OCI-LY1 (cell line): Measurements from ENCODE around the gene SERPIND1.

Experiments
- H2AFZ ChIP-seq: fragments of 200-600 bp; sonication (generic), shearing (Covaris generic); 2 replicates; pipeline ENCODE4 v1.6.0; 2014; ENCODE audit warnings: antibody characterized with exemption, mild to moderate bottlenecking, low read length
- H3F3A ChIP-seq: fragments of 200-600 bp; sonication (generic), shearing (Covaris generic); 2 replicates; pipeline ENCODE4 v1.6.0; 2014; ENCODE audit warnings: mild to moderate bottlenecking, antibody characterized with exemption, low read length, moderate library complexity; ENCODE audit not compliant: insufficient read depth
- H3K27ac ChIP-seq: fragments of 200-600 bp; sonication (generic); 2 replicates; pipeline ENCODE4 v1.5.1; 2014; ENCODE audit warnings: low read length, mixed run types, mild to moderate bottlenecking, low read depth; ENCODE audit not compliant: poor library complexity, severe bottlenecking
- H3K27me3 ChIP-seq: fragments of 200-600 bp; sonication (generic); 2 replicates; pipeline ENCODE4 v1.6.0; 2014; ENCODE audit warnings: antibody characterized with exemption, mild to moderate bottlenecking, low read length, moderate library complexity; ENCODE audit not compliant: insufficient read depth
- H3K36me3 ChIP-seq: fragments of 200-600 bp; sonication (generic); 2 replicates; pipeline ENCODE4 v1.6.1; 2014; ENCODE audit warnings: mild to moderate bottlenecking, antibody characterized with exemption, low read length, moderate library complexity, mixed read lengths; ENCODE audit not compliant: insufficient read depth
- H3K4me1 ChIP-seq: fragments of 200-600 bp; sonication (generic); 2 replicates; pipeline ENCODE4 v1.5.1; 2014; ENCODE audit warnings: mild to moderate bottlenecking, low read length, moderate library complexity; ENCODE audit not compliant: insufficient read depth, severe bottlenecking
- H3K4me2 ChIP-seq: fragments of 200-600 bp; sonication (generic), shearing (Covaris generic); 2 replicates; pipeline ENCODE4 v1.6.1; 2014; ENCODE audit warnings: low read length
- H3K4me3 ChIP-seq: fragments of 200-600 bp; sonication (generic); 2 replicates; pipeline ENCODE4 v1.5.1; 2014; ENCODE audit warnings: low read length, low read depth, mild to moderate bottlenecking, mixed read lengths; ENCODE audit not compliant: poor library complexity, severe bottlenecking
- H3K79me2 ChIP-seq: fragments of 200-600 bp; shearing (Covaris generic); 2 replicates; pipeline ENCODE4 v1.6.1; 2016; ENCODE audit warnings: mixed run types, low read length, mixed read lengths; ENCODE audit not compliant: insufficient read depth
- H3K9ac ChIP-seq: fragments of 200-600 bp; sonication (generic), shearing (Covaris generic); 2 replicates; pipeline ENCODE4 v1.6.1; 2014; ENCODE audit warnings: mild to moderate bottlenecking, low read length, mixed read lengths
- H3K9me2 ChIP-seq: fragments of 200-600 bp; sonication (generic), shearing (Covaris generic); 2 replicates; pipeline ENCODE4 v1.6.1; 2014; ENCODE audit warnings: low read depth, mild to moderate bottlenecking, low read length, mixed read lengths
- H3K9me3 ChIP-seq: fragments of 200-600 bp; shearing (Covaris generic); 2 replicates; pipeline ENCODE4 v1.6.1; 2014; ENCODE audit warnings: low read length, mixed read lengths
- H4K20me1 ChIP-seq: fragments of 200-600 bp; sonication (generic), shearing (Covaris generic); 2 replicates; pipeline ENCODE4 v1.6.0; 2016; ENCODE audit warnings: mild to moderate bottlenecking, low read length; ENCODE audit not compliant: insufficient read depth
- CTCF ChIP-seq: fragments of 200-600 bp; sonication (generic), shearing (Covaris generic); IDR thresholded peaks from 2 replicates; pipeline ENCODE4 v1.5.1; 2017; ENCODE audit warnings: mild to moderate bottlenecking, antibody characterized with exemption, low read length, moderate library complexity, mixed read lengths
- EZH2 ChIP-seq: fragments of 200-600 bp; sonication (generic), shearing (Covaris generic); IDR thresholded peaks from 2 replicates; pipeline ENCODE4 v1.8.0; 2017; ENCODE audit warnings: borderline replicate concordance, mixed run types, mild to moderate bottlenecking, antibody characterized with exemption, low read length, moderate library complexity, mixed read lengths

Gene SERPIND1

GRCh38 chr22:20744456-20744855 is 29.5 kb upstream of the SERPIND1 start:
- Histone ChIP-seq H3K9me3 (peaks cover 3% of the 10 kb centered on the region), H3K36me3 (peaks cover 61% of the 10 kb centered on the region), H2AFZ (no peak overlapping the region), H3K4me3 (no peak overlapping the region), H3K9me2 (no peaks in the 10 kb centered on the region), H4K20me1 (no peaks in the 10 kb centered on the region), H3F3A (no peaks in the 10 kb centered on the region), H3K9ac (no peak overlapping the region), H3K79me2 (no peaks in the 10 kb centered on the region), H3K4me2 (no peak overlapping the region), H3K27me3 (no peaks in the 10 kb centered on the region), H3K27ac (no peak overlapping the region), H3K4me1 (peaks cover 12% of the 10 kb centered on the region)
- TF ChIP-seq EZH2 (no peak), CTCF (no peak)

GRCh38 chr22:20745119-20745518 is 28.8 kb upstream of the SERPIND1 start:
- Histone ChIP-seq H3K79me2 (no peaks in the 10 kb centered on the region), H3K9ac (no peak overlapping the region), H3F3A (no peaks in the 10 kb centered on the region), H3K9me2 (no peaks in the 10 kb centered on the region), H4K20me1 (no peaks in the 10 kb centered on the region), H3K27ac (no peak overlapping the region), H3K9me3 (peaks cover 3% of the 10 kb centered on the region), H3K4me3 (no peak overlapping the region), H3K36me3 (peaks cover 66% of the 10 kb centered on the region), H3K27me3 (no peaks in the 10 kb centered on the region), H3K4me1 (peaks cover 19% of the 10 kb centered on the region), H3K4me2 (no peak overlapping the region), H2AFZ (no peak overlapping the region)
- no peak for TF ChIP-seq CTCF
- no peak for TF ChIP-seq EZH2

GRCh38 chr22:20746431-20747189 is 27.3 kb upstream of the SERPIND1 start:
- no peak overlapping the region for H2AFZ ChIP-seq
- TF ChIP-seq EZH2 (no peak), CTCF (no peak)
- H3K27ac ChIP-seq = no peak overlapping the region
- H3K4me2 ChIP-seq = no peak overlapping the region
- peaks cover 34% of the 10 kb centered on the region for H3K4me1 ChIP-seq
- H3K9me2 ChIP-seq = no peaks in the 10 kb centered on the region
- no peaks in the 10 kb centered on the region for H3K79me2 ChIP-seq
- no peaks in the 10 kb centered on the region for H3K27me3 ChIP-seq
- H3K4me3 ChIP-seq = no peak overlapping the region
- no peaks in the 10 kb centered on the region for H3K9me3 ChIP-seq
- peaks cover 65% of the 10 kb centered on the region; the same call in 1 of the 2 replicates for H3K36me3 ChIP-seq
- no peaks in the 10 kb centered on the region for H4K20me1 ChIP-seq
- H3F3A ChIP-seq = no peaks in the 10 kb centered on the region
- no peak overlapping the region for H3K9ac ChIP-seq
